HG03103 (cell line): Measurements from ENCODE around the gene RAMAC.
"Not testable (repeated sequence)": the region's sequence is repeated elsewhere in the genome, so short reads cannot be mapped to it uniquely, and the experiment has no call there.

Experiments used
- ATAC-seq: cut with Tn5 transposase; IDR thresholded peaks from one replicate; pipeline ENCODE4 v1.9.1; 2021; ENCODE audit warnings: low read depth; ENCODE audit not compliant: unreplicated experiment

Gene RAMAC

GRCh38 chr15:82985688-82986441, at the start of gene RAMAC:
Gene RAMAC (plus strand): TSS chr15:82986210. CDS start chr15:82989019, 2,809 bp downstream.
- ATAC-seq = peak; percentile 96

- ATAC-seq = no peak
Measured at GRCh38 chr15:82936966-82937711, 48.9 kb upstream of the RAMAC start.

GRCh38 chr15:82937712-82938058, 48.3 kb upstream of the RAMAC start:
- no peak for ATAC-seq

- not testable (repeated sequence) for ATAC-seq
Measured at GRCh38 chr15:82939678-82940077, 46.3 kb upstream of the RAMAC start.

- ATAC-seq = no peak
Measured at GRCh38 chr15:82942691-82943090, 43.3 kb upstream of the RAMAC start.

GRCh38 chr15:82943176-82943575, 42.8 kb upstream of the RAMAC start:
- ATAC-seq = no peak

GRCh38 chr15:82944056-82944455, 42.0 kb upstream of the RAMAC start:
- ATAC-seq = no peak

GRCh38 chr15:82944821-82945220, 41.2 kb upstream of the RAMAC start:
- no peak for ATAC-seq

- no peak for ATAC-seq
Measured at GRCh38 chr15:82945326-82945725, 40.7 kb upstream of the RAMAC start.

GRCh38 chr15:82946155-82946701, 39.8 kb upstream of the RAMAC start:
- no peak for ATAC-seq

GRCh38 chr15:82950295-82950694, 35.7 kb upstream of the RAMAC start:
- no peak for ATAC-seq

GRCh38 chr15:82950746-82951370, 35.2 kb upstream of the RAMAC start:
- ATAC-seq = peak; percentile 53

- ATAC-seq = no peak
Measured at GRCh38 chr15:82951472-82952157, 34.4 kb upstream of the RAMAC start.

- no peak for ATAC-seq
Measured at GRCh38 chr15:82952158-82953081, 33.6 kb upstream of the RAMAC start, which contains the start of gene HOMER2. Gene HOMER2 (minus strand): TSS chr15:82952720. CDS start chr15:82952535, 185 bp downstream.

GRCh38 chr15:82958638-82959037, 27.4 kb upstream of the RAMAC start:
- ATAC-seq = no peak

- no peak for ATAC-seq
Measured at GRCh38 chr15:82959423-82959822, 26.6 kb upstream of the RAMAC start.

- ATAC-seq = no peak
Measured at GRCh38 chr15:82960766-82961165, 25.2 kb upstream of the RAMAC start.

GRCh38 chr15:82963471-82964341, 22.3 kb upstream of the RAMAC start:
- no peak for ATAC-seq

- ATAC-seq = no peak
Measured at GRCh38 chr15:82964890-82965289, 21.1 kb upstream of the RAMAC start.
